Common myeloid progenitor, CD34-positive (primary cell): ENCODE measurements around the gene TMTC1.

Experiments
- CTCF ChIA-PET: fragments of 350-600 bp; sonication (Branson Sonifier 250); formaldehyde crosslinking; loops from one replicate; lab custom pipeline; 2021; ENCODE audit warnings: antibody characterized with exemption; lab: Charles Lee
- POLR2A ChIA-PET: fragments of 350-600 bp; sonication (Branson Sonifier 250); formaldehyde crosslinking; loops from one replicate; lab custom pipeline; 2021; ENCODE audit warnings: antibody characterized with exemption; lab: Charles Lee
- DNase-seq, 3 donors: peaks; one replicate each; pipeline versions ENCODE4 v3.0.0 to v3.0.0-alpha.2; 2013
- H3K27ac ChIP-seq, 2 experiments: 1 replicate in 1 of 2; 2 replicates in 1 of 2; pipeline ENCODE4 v1.7.0; 2013; ENCODE audit warnings: inconsistent platforms in 2 of 2, low read length in 2 of 2, mild to moderate bottlenecking in 2 of 2, low read depth in 1 of 2, moderate library complexity in 1 of 2; ENCODE audit not compliant: severe bottlenecking in 2 of 2, insufficient read depth in 1 of 2, poor library complexity in 1 of 2
- H3K27me3 ChIP-seq, 5 experiments: replicated peaks in 2 of 5; 1 replicate in 3 of 5; 2 replicates in 2 of 5; pipeline versions ENCODE4 v1.6.1 to v1.7.0; 2013; ENCODE audit warnings: low read length in 4 of 5, mild to moderate bottlenecking in 2 of 5, moderate library complexity in 2 of 5, inconsistent platforms in 1 of 5; ENCODE audit not compliant: insufficient read depth in 5 of 5, control insufficient read depth in 4 of 5
- H3K36me3 ChIP-seq, 4 experiments: 1 replicate in 2 of 4; 2 replicates in 2 of 4; pipeline versions ENCODE4 v1.6.1 to v1.7.0; 2013; ENCODE audit warnings: low read length in 3 of 4, control low read depth in 1 of 4, mild to moderate bottlenecking in 1 of 4; ENCODE audit not compliant: control insufficient read depth in 4 of 4, insufficient read depth in 4 of 4
- H3K4me1 ChIP-seq, 4 experiments: 1 replicate in 3 of 4; 2 replicates in 1 of 4; pipeline versions ENCODE4 v1.6.1 to v1.7.1; 2013; ENCODE audit warnings: low read length in 3 of 4, mild to moderate bottlenecking in 3 of 4, control low read depth in 1 of 4, inconsistent platforms in 1 of 4, moderate library complexity in 1 of 4; ENCODE audit not compliant: control insufficient read depth in 4 of 4, insufficient read depth in 4 of 4; ENCODE audit errors: control extremely low read depth in 1 of 4
- H3K4me3 ChIP-seq, 7 experiments: 1 replicate in 4 of 7; 2 replicates in 3 of 7; pipeline versions ENCODE4 v1.5.1 to v1.7.0; 2013; ENCODE audit warnings: mild to moderate bottlenecking in 7 of 7, low read length in 6 of 7, moderate library complexity in 6 of 7, inconsistent platforms in 2 of 7, low read depth in 2 of 7, control low read depth in 1 of 7; ENCODE audit not compliant: insufficient read depth in 4 of 7, control insufficient read depth in 1 of 7; ENCODE audit errors: extremely low read depth in 1 of 7
- H3K9me3 ChIP-seq, 5 experiments: 1 replicate in 4 of 5; 2 replicates in 1 of 5; pipeline versions ENCODE4 v1.6.1 to v1.7.1; 2013; ENCODE audit warnings: low read length in 4 of 5, mild to moderate bottlenecking in 2 of 5, inconsistent platforms in 1 of 5, low read depth in 1 of 5, moderate library complexity in 1 of 5; ENCODE audit not compliant: control insufficient read depth in 4 of 5, insufficient read depth in 2 of 5; ENCODE audit errors: control extremely low read depth in 1 of 5
- WGBS: methylation state at CpG from one replicate; pipeline ENCODE4 v1.1.5; 2013; ENCODE audit not compliant: insufficient coverage; 5-methylcytosine and 5-hydroxymethylcytosine counted together

The TMTC1 gene

DNA sequence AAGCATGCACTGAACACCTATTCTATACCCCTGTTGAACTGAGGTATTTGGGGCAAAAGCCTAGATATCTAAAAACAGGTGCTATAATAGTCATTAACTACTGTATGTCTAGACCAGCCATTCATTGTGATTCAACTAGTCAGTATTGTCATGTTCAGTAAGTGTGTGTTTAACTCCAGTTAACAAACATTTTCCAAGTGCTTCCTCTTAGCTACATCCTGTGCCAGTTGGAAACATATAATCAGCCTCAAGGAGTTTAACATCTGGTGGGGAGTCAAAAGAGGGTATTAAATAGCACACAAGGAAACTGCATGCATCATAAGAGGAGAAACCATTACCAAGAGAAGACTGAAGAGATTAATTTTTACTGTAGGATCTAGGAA is 20.4 kb downstream of the TMTC1 start:
- Histone ChIP-seq H3K27ac (no peak overlapping the region), H3K4me3 (no peak overlapping the region), H3K36me3 (no peaks in the 10 kb centered on the region), H3K9me3 (no peaks in the 10 kb centered on the region), H3K4me1 (no peaks in the 10 kb centered on the region), H3K27me3 (no peaks in the 10 kb centered on the region)
- POLR2A ChIA-PET = no interaction called here
- CTCF ChIA-PET = no interaction called here
- DNase-seq = no peak

- Histone ChIP-seq H3K27ac (no peak overlapping the region), H3K27me3 (no peaks in the 10 kb centered on the region), H3K9me3 (no peaks in the 10 kb centered on the region), H3K4me3 (no peak overlapping the region), H3K4me1 (no peaks in the 10 kb centered on the region), H3K36me3 (no peaks in the 10 kb centered on the region)
- CTCF ChIA-PET = interaction anchor here (0.8 kb wide), 1 partner anchor 16 kb away, joined by 3 read pairs; no protein-coding TSS in a partner anchor
- no peak for DNase-seq
- POLR2A ChIA-PET = no interaction called here
- 88% methylated on average over 6 of the region's 7 CpGs for WGBS
These were observed 21.0 kb downstream of the TMTC1 start for GRCh38 chr12:29762637-29763300.

DNA sequence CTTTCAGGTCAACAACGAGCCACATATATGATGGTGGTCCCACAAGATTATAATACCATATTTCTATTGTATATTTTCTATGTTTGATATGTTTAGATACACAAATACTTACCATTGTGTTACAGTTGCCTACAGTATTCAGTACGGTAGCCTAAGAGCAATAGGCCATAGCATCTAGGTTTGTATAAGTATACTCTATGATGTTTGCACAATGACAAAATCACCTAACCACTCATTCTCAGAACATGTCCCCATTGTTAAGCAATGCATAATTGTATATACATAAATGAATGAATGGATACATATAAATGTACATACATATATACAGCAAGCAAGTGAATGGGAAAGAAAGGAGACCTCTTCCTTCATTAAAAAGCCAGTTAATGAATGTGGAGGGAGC is 23.8 kb downstream of the TMTC1 start:
- no peaks in the 10 kb centered on the region for H3K27me3 ChIP-seq
- H3K36me3 ChIP-seq = no peaks in the 10 kb centered on the region
- no CpG with 5 or more reads among the region's 2 CpGs for WGBS
- CTCF ChIA-PET = no interaction called here
- POLR2A ChIA-PET = no interaction called here
- no peaks in the 10 kb centered on the region for H3K9me3 ChIP-seq
- no peak for DNase-seq
- H3K27ac ChIP-seq = no peak overlapping the region
- H3K4me3 ChIP-seq = no peak overlapping the region
- H3K4me1 ChIP-seq = no peaks in the 10 kb centered on the region

DNA sequence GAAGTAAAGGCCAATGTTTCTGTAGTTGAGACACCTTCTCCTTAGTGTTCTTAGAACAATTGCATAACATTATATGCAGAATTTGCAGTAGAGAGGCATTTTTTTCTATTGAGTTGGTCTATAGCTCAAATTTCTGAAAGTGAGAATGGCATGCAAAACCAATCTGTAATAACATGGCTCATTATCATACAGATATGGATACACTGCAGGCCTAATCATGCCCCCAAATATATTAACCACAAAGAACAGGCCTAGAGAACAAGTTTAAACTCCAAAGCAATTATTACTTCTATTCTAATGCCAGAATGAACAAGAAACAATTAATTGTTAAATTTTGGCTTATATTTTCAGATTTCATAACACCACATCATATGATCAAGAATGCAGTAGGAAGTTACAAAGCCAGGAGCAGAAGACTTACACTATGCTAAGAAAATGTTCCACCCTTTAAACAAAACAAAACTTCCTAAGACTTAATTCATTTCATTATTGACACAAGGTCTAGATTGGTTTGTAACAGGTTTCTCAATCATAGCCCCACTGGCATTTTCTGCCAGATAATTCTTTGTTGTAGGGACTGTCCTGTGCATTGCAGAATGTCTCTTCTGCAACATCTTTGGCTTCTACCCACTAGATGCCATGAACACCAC is 26.9 kb downstream of the TMTC1 start:
- Histone ChIP-seq H3K4me1 (no peaks in the 10 kb centered on the region), H3K36me3 (no peaks in the 10 kb centered on the region), H3K9me3 (no peaks in the 10 kb centered on the region), H3K27me3 (no peaks in the 10 kb centered on the region), H3K27ac (no peak overlapping the region), H3K4me3 (no peak overlapping the region)
- ChIA-PET CTCF (no interaction called here), POLR2A (no interaction called here)
- no peak for DNase-seq

DNA sequence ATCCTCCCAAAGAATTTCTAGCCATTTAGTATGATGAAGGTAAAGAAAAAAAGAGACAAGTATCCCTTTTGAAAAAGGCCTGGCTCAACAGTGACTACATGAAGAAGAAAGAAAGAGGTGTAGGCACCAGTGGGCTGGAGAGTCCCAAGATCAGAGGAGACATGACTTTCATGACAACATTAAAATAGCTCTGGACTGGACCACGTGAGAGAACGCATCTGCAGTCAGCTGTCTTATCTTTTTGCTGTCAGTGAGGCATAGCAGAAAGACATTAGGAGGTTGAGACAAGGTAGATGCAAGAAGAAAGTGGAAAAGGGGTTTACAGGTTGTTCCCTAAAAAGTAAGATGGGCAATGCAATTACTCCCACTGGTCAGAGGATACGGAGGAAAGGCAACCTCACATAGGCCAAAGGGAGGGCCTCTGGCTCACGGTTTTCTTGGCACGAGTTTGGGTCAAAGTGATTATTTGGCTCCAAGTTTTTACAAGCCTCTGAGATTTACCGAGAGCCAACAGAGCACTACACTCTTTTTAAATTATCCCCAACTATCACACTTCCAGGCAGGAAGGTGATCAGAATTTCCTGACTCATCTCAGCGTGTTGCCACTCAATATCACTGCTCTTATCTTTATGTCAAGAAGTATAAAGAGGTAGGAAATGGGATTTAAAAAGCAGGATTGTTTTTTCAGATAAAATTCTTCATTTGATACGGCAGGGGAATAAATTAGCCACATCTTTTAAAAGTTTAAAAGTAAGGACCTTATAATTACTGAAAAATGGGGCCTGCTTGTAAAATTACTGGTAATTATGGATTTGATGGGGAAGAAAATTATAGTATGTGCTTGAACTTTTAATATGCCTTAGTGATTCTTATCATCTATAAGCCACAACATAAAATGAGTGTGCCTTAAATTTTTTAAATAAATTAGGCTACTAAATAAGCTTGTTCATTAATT is 29.2 kb downstream of the TMTC1 start:
- ChIA-PET CTCF (no interaction called here), POLR2A (interaction anchor here (0.6 kb wide), 1 partner anchor 1474 kb away, joined by 3 read pairs; no protein-coding TSS in a partner anchor)
- WGBS = 86% methylated on average over 5 of the region's 8 CpGs
- no peak overlapping the region for H3K4me3 ChIP-seq
- H3K36me3 ChIP-seq = no peaks in the 10 kb centered on the region
- H3K27me3 ChIP-seq = no peaks in the 10 kb centered on the region
- no peak overlapping the region for H3K27ac ChIP-seq
- no peaks in the 10 kb centered on the region for H3K9me3 ChIP-seq
- DNase-seq = no peak
- no peaks in the 10 kb centered on the region for H3K4me1 ChIP-seq

GRCh38 chr12:29752121-29752520 is 31.6 kb downstream of the TMTC1 start:
- 100% methylated on average over 2 of the region's 3 CpGs for WGBS
- H3K9me3 ChIP-seq = no peaks in the 10 kb centered on the region
- no peak for DNase-seq
- ChIA-PET CTCF (no interaction called here), POLR2A (no interaction called here)
- H3K4me3 ChIP-seq = no peak overlapping the region
- no peaks in the 10 kb centered on the region for H3K27me3 ChIP-seq
- no peaks in the 10 kb centered on the region for H3K4me1 ChIP-seq
- no peak overlapping the region for H3K27ac ChIP-seq
- no peaks in the 10 kb centered on the region for H3K36me3 ChIP-seq

DNA sequence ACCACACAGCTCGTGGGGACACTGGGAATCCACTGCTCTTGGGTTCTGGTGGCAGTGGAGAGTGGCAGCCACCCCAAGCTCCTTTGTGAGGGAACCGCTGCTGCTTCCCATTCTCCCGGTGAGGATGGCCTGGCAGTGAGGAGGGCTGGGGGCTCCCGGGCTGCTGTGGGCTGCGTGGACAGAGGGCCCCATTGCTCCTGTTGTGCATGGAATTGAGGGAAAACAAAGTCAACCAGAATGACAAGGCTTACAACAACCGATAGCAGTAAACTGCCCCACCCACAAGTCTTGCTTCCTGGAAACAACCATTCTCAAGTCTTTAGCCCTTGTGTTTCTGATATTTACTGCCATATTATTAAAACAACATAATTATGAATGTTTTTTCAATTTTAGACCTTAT is 32.1 kb downstream of the TMTC1 start:
- Histone ChIP-seq H3K27me3 (no peaks in the 10 kb centered on the region), H3K9me3 (no peaks in the 10 kb centered on the region), H3K36me3 (no peaks in the 10 kb centered on the region), H3K4me3 (no peak overlapping the region), H3K27ac (no peak overlapping the region), H3K4me1 (no peaks in the 10 kb centered on the region)
- DNase-seq = no peak
- 75% methylated on average over 5 of the region's 6 CpGs for WGBS
- CTCF ChIA-PET = no interaction called here
- POLR2A ChIA-PET = no interaction called here
